GM12892 (cell line): Measurements from ENCODE around the gene GNB1.

Source experiments
- POLR2A ChIP-seq: IDR thresholded peaks from 2 replicates; pipeline ENCODE4 v1.6.1; 2011; ENCODE audit warnings: low read depth, low read length, control low read depth
- POLR2AphosphoS5 ChIP-seq: IDR thresholded peaks from 2 replicates; pipeline ENCODE4 v1.6.1; 2011; ENCODE audit warnings: low read depth, low read length, control low read depth
- TAF1 ChIP-seq: IDR thresholded peaks from 2 replicates; pipeline ENCODE4 v1.6.1; 2011; ENCODE audit warnings: low read depth, mild to moderate bottlenecking, control low read depth, low read length, borderline replicate concordance

DNA sequence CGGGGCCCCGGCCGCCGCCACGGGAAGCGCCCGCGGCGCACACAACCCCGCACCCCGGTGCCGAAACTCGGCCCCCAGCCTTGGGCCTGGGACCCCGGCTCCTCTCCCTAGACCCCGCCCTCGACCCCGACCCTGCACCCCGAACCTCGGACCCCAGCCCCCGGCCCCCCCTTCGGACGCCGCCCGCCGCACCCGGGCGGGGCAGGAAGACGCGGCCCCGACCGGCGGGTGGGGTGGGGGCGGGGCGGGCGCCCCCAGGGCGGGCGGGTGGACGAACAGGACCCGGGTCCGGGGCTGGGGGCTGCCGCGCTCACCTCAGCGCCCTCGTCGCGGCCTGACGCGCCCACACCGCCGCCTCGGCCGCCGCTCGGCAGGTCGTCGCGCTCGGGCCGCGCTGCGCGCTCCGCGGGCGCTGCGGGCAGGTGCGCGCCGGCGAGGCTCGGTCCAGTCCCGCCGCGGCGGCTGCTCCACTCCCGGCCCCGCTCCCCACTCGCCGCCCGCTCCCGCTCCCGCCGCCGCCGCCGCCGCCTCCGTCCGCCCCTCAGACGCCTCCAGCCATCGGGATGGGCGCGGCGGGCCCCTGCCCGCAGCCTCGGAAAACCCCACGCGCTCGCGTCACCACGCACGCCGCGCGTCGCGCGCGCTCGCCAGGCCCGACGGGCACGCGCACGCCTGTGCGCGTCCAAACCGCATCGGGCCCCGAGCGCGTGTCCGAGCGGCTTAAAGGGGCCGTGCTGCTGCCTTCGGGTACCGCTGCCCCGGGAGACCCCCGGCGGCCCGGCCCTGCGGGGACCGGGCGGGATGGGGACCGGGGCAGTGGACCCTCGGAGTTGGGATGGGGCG lies at the start of gene GNB1:
- TF ChIP-seq POLR2A, result peak; percentile 56; the same call in 1 of the 2 replicates
- no peak for TF ChIP-seq POLR2AphosphoS5
- TF ChIP-seq TAF1, result 0 out of 2 replicates have a peak, but pooled peaks have one; percentile 53
